H1 (cell line): Measurements from ENCODE around the gene HRH1. TPM values are rescaled to one million over a fixed set of nuclear protein-coding genes. Genes with fewer than 3 reads are reported as not detected.

ENCODE experiments used
- BCL11A ChIP-seq, 2 experiments: IDR thresholded peaks; one replicate each; pipeline ENCODE4 v1.6.1; 2011; ENCODE audit warnings: low read depth in 2 of 2, low read length in 2 of 2, mild to moderate bottlenecking in 2 of 2
- BRCA1 ChIP-seq: IDR thresholded peaks from 2 replicates; pipeline ENCODE4 v1.6.1; 2012; ENCODE audit warnings: low read depth, low read length, improper control_type of control experiment
- CBX5 ChIP-seq: fragments of 300-800, 300-1000 bp; sonication (generic); IDR thresholded peaks from 2 replicates; pipeline ENCODE4 v1.7.1; 2016; ENCODE audit warnings: antibody characterized with exemption, low read length, low read depth
- CTCF ChIP-seq, 3 experiments: IDR thresholded peaks; 1 replicate in 2 of 3; 2 replicates in 1 of 3; pipeline versions ENCODE4 v1.5.1 to v1.6.1; 2011; ENCODE audit warnings: low read length in 3 of 3, mild to moderate bottlenecking in 3 of 3, inconsistent platforms in 2 of 3, low read depth in 1 of 3, moderate library complexity in 1 of 3; ENCODE audit not compliant: insufficient read depth in 1 of 3; ENCODE audit errors: control extremely low read depth in 1 of 3
- GTF2F1 ChIP-seq: IDR thresholded peaks from 2 replicates; pipeline ENCODE4 v1.6.1; 2012; ENCODE audit warnings: low read depth, low read length, improper control_type of control experiment, borderline replicate concordance
- RXRA ChIP-seq: IDR thresholded peaks from 2 replicates; pipeline ENCODE4 v1.6.1; 2011; ENCODE audit warnings: low read depth, mild to moderate bottlenecking, low read length, moderate library complexity; ENCODE audit not compliant: insufficient read depth
- SIN3A ChIP-seq, 2 experiments: IDR thresholded peaks in 1 of 2; conservative IDR thresholded peaks in 1 of 2; 2 replicates each; pipeline ENCODE4 v1.6.1; 2011 to 2012; ENCODE audit warnings: low read length in 2 of 2, improper control_type of control experiment in 1 of 2, low read depth in 1 of 2, mild to moderate bottlenecking in 1 of 2
- ZNF274 ChIP-seq: IDR thresholded peaks from 2 replicates; pipeline ENCODE4 v1.7.0; 2012; ENCODE audit warnings: low read length, borderline replicate concordance; ENCODE audit errors: extremely low read depth
- polyA plus RNA-seq, 7 experiments: library from polyadenylated mRNA; depleted of rRNA in 3 of 7; stranded (reverse) in 5 of 7; unstranded in 2 of 7; fragments of >200 nt in 5 of 7; fragments of 200-250 nt in 2 of 7; gene quantifications; 1 replicate in 5 of 7; 2 replicates in 1 of 7; 4 replicates in 1 of 7; pipeline versions ENCODE4 v1.2.1 to v1.2.3, GENCODE V29; 2011 to 2013; ENCODE audit warnings: missing spikeins in 2 of 7, mixed read lengths in 2 of 7
- total RNA-seq: library from RNA; stranded (reverse); fragmentation: NEBNext Ultra II Directional; extraction: Animal tissue kit (Norgen Biotek cat#: 25700); gene quantifications from 2 replicates; pipeline ENCODE4 v1.2.1, GENCODE V29; 2021
- TF ChIP-seq, protein P1 (sequence below): fragments of 300-600 bp; sonication (generic); IDR thresholded peaks from 2 replicates; pipeline ENCODE4 v1.7.1; 2012; ENCODE audit warnings: low read length, moderate library complexity, mild to moderate bottlenecking, inconsistent platforms; ENCODE audit not compliant: insufficient replicate concordance

Gene HRH1
- total and polyA plus RNA-seq, 2 of the 8 experiments (the other 6 are each of a cell fraction or from before 2014, with no cell fraction given), result 0.11 TPM; not detected in 1

DNA sequence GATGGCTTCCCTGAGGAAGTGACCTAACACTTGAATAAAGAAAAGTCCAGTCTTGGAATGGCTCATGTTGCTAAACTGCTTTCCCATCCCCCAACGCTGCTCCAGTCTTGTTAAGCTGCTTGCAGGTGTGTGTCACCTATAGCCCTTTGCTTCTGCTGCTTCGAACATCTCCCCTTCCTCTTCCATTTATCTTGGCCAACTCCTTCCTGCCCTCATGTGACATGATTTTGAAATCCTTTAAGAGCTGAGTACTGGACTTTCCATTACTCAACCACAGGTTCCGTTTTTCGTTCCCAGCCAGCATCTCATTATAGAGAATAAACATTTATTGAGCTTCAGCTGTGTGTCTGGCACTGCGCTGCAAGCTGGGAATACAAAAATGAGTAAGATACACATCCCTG lies 119.6 kb downstream of the HRH1 start (continued):
- TF ChIP-seq CTCF (IDR thresholded peaks at IDR 0.05; ENCODE audit: control extremely low read depth in 1 of 3, insufficient read depth in 1 of 3, low read depth in 1 of 3, low read length in 3 of 3) (no peak), CBX5 (no peak), SIN3A (conservative IDR thresholded peaks at IDR 0.05 in 1 of 2, IDR thresholded peaks at IDR 0.05 in 1 of 2; ENCODE audit: low read depth in 1 of 2, low read length in 2 of 2) (no peak), RXRA (no peak), GTF2F1 (no peak), BRCA1 (no peak), ZNF274 (no peak), BCL11A (IDR thresholded peaks at IDR 0.05; ENCODE audit: low read depth in 2 of 2, low read length in 2 of 2) (no peak)
- TF ChIP-seq, protein P1, sequence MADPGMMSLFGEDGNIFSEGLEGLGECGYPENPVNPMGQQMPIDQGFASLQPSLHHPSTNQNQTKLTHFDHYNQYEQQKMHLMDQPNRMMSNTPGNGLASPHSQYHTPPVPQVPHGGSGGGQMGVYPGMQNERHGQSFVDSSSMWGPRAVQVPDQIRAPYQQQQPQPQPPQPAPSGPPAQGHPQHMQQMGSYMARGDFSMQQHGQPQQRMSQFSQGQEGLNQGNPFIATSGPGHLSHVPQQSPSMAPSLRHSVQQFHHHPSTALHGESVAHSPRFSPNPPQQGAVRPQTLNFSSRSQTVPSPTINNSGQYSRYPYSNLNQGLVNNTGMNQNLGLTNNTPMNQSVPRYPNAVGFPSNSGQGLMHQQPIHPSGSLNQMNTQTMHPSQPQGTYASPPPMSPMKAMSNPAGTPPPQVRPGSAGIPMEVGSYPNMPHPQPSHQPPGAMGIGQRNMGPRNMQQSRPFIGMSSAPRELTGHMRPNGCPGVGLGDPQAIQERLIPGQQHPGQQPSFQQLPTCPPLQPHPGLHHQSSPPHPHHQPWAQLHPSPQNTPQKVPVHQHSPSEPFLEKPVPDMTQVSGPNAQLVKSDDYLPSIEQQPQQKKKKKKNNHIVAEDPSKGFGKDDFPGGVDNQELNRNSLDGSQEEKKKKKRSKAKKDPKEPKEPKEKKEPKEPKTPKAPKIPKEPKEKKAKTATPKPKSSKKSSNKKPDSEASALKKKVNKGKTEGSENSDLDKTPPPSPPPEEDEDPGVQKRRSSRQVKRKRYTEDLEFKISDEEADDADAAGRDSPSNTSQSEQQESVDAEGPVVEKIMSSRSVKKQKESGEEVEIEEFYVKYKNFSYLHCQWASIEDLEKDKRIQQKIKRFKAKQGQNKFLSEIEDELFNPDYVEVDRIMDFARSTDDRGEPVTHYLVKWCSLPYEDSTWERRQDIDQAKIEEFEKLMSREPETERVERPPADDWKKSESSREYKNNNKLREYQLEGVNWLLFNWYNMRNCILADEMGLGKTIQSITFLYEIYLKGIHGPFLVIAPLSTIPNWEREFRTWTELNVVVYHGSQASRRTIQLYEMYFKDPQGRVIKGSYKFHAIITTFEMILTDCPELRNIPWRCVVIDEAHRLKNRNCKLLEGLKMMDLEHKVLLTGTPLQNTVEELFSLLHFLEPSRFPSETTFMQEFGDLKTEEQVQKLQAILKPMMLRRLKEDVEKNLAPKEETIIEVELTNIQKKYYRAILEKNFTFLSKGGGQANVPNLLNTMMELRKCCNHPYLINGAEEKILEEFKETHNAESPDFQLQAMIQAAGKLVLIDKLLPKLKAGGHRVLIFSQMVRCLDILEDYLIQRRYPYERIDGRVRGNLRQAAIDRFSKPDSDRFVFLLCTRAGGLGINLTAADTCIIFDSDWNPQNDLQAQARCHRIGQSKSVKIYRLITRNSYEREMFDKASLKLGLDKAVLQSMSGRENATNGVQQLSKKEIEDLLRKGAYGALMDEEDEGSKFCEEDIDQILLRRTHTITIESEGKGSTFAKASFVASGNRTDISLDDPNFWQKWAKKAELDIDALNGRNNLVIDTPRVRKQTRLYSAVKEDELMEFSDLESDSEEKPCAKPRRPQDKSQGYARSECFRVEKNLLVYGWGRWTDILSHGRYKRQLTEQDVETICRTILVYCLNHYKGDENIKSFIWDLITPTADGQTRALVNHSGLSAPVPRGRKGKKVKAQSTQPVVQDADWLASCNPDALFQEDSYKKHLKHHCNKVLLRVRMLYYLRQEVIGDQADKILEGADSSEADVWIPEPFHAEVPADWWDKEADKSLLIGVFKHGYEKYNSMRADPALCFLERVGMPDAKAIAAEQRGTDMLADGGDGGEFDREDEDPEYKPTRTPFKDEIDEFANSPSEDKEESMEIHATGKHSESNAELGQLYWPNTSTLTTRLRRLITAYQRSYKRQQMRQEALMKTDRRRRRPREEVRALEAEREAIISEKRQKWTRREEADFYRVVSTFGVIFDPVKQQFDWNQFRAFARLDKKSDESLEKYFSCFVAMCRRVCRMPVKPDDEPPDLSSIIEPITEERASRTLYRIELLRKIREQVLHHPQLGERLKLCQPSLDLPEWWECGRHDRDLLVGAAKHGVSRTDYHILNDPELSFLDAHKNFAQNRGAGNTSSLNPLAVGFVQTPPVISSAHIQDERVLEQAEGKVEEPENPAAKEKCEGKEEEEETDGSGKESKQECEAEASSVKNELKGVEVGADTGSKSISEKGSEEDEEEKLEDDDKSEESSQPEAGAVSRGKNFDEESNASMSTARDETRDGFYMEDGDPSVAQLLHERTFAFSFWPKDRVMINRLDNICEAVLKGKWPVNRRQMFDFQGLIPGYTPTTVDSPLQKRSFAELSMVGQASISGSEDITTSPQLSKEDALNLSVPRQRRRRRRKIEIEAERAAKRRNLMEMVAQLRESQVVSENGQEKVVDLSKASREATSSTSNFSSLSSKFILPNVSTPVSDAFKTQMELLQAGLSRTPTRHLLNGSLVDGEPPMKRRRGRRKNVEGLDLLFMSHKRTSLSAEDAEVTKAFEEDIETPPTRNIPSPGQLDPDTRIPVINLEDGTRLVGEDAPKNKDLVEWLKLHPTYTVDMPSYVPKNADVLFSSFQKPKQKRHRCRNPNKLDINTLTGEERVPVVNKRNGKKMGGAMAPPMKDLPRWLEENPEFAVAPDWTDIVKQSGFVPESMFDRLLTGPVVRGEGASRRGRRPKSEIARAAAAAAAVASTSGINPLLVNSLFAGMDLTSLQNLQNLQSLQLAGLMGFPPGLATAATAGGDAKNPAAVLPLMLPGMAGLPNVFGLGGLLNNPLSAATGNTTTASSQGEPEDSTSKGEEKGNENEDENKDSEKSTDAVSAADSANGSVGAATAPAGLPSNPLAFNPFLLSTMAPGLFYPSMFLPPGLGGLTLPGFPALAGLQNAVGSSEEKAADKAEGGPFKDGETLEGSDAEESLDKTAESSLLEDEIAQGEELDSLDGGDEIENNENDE, result no peak
